CD1c-positive myeloid dendritic cell (primary cell): ENCODE results near the gene NET1.

Experiments
- DNase-seq: peaks from one replicate; pipeline ENCODE4 v3.0.0-alpha.2; 2016; ENCODE audit errors: extremely low spot score

Gene NET1

DNA sequence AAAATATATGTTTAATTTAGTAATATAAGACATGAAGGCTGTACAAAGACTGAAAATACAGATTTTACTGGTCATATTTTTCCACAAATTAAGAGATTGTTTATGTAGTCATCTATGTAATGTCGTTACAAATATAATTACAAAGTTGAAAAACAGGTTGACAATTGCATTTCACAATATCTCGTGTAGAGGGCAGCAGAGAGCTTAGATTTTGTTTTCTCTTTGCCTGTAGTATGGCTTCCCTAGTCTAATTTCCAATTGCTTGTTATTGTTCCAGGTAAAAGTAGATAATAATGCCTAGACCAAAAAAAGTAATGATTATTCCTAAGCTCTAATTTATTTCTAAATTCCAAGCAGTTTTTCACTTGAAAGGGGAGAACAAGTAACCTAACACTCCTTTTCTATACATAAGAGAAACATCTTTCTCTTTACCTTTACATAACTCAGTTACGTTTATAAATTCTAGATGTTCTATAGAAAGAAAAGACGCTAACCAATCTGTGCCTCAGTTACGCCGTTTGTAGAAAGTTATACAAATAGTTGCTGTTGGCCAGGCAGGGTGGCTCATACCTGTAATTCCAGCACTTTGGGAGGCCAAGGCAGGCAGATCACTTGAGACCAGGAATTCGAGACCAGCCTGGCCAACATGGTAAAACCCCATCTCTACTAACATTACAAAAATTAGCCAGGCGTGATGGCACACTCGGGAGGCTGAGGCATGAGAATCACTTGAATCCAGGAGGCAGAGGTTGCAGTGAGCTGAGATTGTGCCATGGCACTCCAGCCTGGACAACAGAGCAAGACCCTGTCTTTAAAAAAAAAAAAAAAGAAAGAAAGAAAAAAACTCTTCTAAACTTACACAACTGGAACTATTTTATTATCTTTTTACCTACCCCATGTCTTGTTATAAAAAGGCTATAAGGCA lies 30.0 kb downstream of the NET1 start:
- peak; percentile 78 for DNase-seq

- DNase-seq = no peak
Observed at GRCh38 chr10:5442990-5443370, 30.6 kb downstream of the NET1 start.

DNA sequence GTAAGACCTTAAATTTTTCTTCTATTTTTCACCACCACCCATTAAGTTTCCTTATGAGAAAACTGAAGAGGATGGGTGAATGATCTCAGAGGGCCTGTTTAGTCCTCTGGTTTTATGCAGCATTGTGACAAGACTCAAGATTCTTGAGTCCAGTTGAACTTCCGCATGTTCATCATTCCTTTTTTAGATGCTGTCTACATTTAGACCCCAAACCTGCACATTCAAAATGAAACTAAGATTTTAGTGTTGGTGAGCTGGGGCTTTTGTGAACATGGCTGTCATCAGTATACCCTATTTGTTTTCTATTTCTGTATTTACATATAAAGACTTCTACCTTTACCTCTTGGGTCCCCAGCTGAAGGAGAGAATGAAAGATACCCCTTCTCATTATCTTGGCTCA lies 31.1 kb downstream of the NET1 start:
- DNase-seq = no peak

DNA sequence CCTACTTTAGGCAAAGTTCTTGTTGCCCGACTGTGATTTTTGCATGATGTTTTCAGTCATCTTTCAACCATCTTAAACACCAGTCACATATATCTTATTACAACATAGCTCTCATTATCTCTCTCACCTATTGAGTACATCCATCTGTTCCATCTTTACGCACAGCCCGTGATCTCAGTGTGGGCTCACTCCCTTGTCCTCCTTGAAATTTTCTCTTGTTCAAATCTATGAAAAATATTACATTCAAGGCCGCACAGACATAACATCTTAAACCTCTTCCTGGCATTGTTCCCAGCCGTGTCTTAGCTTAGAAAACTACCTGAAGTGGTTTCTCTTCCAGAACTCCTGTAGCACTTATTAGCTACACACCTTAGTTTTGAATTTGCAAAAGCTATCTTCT lies 32.6 kb downstream of the NET1 start:
- no peak for DNase-seq

DNA sequence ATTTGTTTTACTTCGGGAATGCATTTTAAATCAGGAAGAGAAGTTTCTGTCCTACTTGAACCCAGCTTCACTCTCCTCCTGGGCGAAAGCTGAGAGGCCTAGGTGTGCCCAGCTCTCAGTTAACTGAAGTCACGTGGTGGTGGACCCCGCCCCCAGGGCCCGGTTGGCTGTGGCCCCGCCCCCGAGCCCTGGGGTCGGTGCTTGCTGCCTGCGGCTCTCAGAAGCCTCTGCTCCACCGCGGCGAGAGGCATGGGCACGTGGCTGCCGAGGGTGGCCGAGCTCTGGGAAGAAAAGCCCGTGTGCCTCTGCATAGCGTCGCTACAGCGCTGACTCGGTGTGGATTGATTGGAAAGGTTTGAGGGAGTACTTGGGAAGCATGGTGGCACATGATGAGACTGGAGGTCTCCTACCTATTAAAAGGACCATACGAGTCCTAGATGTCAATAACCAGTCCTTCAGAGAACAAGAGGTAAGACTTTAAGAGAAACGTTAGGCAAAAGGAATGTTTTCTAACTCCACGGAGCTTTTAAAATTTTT lies 34.1 kb downstream of the NET1 start:
- peak; percentile 89 for DNase-seq

DNA sequence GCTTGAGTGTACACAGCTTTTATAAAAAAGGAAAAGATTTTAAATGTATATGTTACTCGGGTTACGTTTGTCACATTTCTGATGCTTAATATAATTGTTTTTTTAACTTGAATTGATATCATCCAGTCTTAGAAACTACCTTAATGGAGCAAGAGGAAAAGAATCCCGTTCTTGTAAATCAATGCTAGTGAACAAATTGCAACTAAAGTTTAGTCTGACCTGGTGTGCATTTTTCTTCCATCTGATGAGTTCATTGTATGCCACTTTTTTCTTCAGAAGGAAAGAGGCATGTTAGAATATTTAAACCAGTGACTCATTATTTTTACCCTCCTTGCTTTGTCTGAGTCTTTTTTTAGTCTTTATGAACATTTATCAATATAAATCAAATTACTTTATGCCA lies 34.7 kb downstream of the NET1 start:
- DNase-seq = peak; percentile 10

GRCh38 chr10:5447611-5448071 lies 35.3 kb downstream of the NET1 start:
- DNase-seq = peak; percentile 18

DNA sequence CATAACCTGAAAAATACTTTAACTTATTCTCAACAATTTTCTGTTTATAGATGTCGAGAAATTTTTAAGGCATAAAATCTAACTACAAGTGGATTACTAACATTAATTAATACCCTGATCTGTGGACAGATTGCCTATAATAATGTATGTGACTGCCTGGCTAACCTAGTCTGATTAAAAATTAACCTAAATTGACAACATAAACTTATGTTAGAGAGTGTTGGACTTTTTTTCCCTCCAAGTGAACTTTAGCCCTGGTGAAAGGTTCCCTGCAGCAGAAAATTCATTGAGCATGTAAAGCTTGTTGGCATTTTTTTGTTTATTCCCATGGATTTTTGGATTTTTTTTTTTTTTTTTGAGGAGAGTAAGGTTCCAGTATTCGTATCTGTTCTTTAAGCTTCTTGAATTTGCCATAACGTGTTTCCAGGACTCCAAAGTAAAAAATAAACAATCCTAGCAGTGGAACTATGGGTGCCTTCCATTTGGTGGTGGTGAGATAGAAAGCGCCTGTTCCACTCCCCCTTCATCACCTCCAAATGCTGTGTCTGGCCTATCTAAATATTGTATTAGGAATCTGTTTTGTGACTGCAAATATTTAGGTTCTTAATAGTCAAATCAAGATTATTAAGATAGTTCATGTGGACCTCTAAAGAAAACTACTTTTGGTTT lies 36.1 kb downstream of the NET1 start:
- DNase-seq = no peak

- DNase-seq = no peak
Observed at GRCh38 chr10:5449227-5449626, 36.9 kb downstream of the NET1 start.

- peak; percentile 83 for DNase-seq
Observed at GRCh38 chr10:5449823-5450222, 37.5 kb downstream of the NET1 start.

DNA sequence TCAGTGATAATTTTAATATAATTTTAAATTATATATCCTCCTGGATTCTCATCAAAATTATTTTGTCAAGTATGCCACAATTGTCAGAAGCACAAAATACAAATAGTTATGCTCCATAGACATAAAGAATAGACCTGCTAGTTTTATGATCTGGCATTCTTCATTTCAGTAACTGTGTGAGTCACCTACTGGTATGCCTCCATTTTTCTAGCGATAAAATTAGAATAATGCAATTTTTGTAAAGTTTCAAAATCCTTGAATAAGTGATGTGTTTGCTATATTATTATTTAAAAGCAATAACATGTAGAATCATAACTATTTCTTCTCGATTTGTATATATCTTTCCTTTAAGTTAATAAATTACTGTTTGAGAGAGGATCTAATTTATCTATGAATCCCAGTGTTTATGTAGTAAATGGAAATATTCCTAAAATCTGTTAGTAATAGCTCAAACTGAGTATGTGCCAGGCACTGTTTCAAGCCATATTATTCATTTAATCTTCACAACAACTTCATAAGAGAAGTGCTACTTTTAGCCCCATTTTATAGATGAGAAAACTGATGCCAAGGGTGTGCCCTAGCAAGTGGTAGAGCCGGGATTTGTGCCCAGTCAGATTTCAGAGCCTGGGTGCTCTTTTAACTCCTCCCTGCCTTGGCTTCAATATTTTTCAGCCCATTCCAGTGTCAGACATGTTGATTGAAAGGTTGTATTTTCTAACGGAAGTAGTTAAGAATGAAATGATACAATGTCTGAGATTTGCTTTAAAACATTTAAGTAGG lies 38.4 kb downstream of the NET1 start:
- no peak for DNase-seq

- no peak for DNase-seq
Observed at GRCh38 chr10:5453749-5454489, 41.6 kb downstream of the NET1 start.

- no peak for DNase-seq
Observed at GRCh38 chr10:5456563-5456962, 44.2 kb downstream of the NET1 start.

DNA sequence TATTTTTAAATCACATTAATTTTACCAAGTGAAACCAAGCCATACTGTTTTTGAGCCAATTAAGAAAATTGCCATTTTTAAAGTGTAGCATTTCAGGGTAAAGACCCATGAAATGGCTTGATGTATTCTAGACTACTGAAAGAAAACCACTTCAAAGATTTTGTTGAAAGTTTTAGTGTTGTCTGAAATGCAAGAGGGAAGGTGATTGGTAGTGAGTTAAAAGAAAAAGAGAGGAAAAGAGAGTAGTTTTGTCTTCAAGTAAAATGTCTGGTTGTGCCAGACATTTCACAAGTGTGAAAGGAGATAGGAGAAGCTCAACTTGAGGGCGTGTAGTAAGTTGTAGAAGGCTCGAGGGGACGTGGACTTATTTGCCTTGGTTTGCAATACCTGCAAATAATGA lies 45.4 kb downstream of the NET1 start:
- DNase-seq = no peak

DNA sequence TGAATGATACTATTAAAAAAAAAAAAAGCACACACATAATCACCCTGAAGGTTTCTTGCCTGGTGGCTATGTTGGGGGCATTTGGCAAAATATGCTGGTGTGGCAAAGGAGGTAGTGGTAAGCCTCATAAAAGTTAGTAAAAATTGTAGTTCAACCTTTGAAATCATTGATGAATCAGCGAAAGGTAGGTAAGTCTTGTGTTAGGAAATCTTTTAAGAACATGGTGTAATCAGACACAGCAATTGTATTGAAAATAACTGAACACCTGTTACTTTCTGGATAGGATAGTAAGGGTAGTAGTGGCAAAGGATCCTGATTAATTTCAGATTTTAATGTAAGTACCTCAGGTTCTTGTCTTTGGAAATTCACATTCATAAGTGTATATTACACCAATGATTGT lies 46.1 kb downstream of the NET1 start:
- no peak for DNase-seq

DNA sequence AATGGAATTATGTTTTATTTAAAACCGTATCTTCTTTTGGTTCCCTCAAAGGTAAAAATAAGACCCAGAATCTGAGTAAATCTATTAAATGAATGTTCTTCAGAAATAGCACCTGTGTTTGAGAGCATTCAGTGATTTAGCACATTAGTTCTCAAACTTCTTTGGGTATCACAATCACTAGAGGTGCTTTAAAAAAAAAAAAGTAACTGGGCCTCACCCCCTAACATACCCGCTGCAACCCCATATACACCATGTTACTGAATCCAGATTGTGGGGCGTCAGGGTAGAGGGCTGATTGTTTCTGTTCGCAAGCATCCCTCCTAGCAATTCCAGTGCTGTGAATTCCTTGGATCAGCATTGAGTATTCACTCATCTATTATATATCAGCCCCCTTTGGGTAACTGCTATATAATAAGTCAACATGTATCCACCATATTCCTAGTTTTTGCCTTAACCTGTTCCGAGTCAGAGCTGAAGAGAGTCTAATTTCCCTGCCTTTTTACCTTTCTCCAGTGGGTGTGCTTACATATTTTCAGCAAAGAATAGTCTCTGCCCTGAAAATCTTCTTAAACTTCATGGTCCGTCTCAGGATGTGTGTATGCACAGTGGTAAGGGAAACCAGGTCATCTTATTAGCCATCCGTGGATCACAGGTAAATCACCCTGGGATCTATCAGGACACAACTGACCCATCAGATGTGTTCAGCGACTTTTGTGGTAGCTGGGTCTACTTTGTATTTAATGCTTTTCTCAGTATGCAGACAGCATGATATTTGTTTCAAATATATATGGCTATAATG lies 46.8 kb downstream of the NET1 start:
- no peak for DNase-seq

DNA sequence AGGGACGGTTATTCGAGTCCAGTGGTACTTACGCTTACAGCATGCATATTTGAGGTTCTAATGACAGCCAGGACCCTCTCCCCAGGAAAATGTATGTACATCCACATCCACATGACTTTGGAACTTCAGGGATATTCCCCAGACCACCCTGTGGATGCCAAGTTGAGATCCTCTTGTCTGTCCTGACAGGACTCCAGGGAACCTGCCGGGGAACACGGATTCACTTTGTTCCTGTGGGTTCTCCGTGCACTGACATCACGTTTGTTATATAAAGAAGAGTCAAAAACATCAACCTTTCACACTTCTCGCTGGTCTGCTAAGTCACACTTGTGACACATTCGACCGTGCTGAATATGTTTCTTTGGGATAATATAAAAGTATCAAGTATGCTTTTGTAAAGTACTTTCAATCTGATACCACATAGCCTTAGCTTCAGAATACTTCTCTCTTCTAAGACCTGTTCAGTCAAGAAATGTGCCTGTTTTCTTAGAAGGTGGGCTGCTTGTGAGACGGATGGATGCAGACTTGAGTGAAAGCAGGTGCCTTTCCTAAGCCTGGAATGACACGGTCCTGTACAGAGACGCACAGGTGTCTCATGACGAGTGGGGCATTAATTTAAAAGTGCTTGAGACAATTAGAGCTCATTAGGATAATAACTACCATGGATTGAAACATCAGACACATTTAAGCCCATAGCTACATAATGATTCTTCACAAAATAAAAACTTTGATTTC lies 48.3 kb downstream of the NET1 start:
- DNase-seq = no peak

DNA sequence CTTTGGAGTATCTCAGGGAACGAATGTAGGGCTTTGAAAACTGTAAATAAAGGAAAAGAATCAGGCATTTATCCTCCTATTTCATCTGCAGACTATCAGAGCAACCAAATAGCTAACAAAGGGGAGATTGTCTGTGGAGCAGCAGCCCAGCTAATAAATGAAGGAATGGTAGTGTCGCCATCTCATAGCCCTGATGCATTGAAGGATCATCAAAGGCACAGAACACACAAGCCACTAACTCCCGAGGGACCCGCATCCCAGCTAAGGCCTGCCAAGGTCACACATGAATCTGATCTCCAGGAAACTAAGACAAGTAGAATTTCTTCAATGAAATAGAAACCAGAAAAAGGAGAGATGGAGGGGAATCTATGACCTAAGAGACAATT lies 48.8 kb downstream of the NET1 start:
- no peak for DNase-seq

- no peak for DNase-seq
Observed at GRCh38 chr10:5461914-5462840, 49.8 kb downstream of the NET1 start.
